Bronchial epithelial cell (primary cell): ENCODE data around the gene AMZ1. TPM values are rescaled to one million over a fixed set of nuclear protein-coding genes. Genes with fewer than 3 reads are reported as not detected.
A peak's percentile ranks its signal among the peaks of the same experiment; 100 is the strongest.

Experiments used
- DNase-seq: peaks from one replicate; pipeline ENCODE4 v3.0.0-alpha.2; 2010; ENCODE audit warnings: low read depth
- FAIRE-seq: peaks from 2 replicates; lab custom pipeline; 2011; peaks lifted over from hg19 to GRCh38; lab: Jason Lieb, UNC
- H3K27me3 ChIP-seq: 2 replicates; pipeline ENCODE4 v1.5.1; 2011; ENCODE audit warnings: low read length; ENCODE audit not compliant: control insufficient read depth, insufficient read depth
- H3K36me3 ChIP-seq: 2 replicates; pipeline ENCODE4 v1.5.1; 2011; ENCODE audit warnings: low read length; ENCODE audit not compliant: control insufficient read depth, insufficient read depth
- H3K4me3 ChIP-seq: 2 replicates; pipeline ENCODE4 v1.5.1; 2011; ENCODE audit warnings: mild to moderate bottlenecking, low read depth, low read length, control low read depth
- total RNA-seq: library from RNA; depleted of rRNA; stranded (reverse); fragments of >200 nt; gene quantifications from 2 replicates; pipeline ENCODE4 v1.2.1, GENCODE V29; 2014
- TF ChIP-seq, protein P1 (sequence below): IDR thresholded peaks from 2 replicates; pipeline ENCODE4 v1.5.1; 2011; ENCODE audit warnings: mild to moderate bottlenecking, moderate library complexity, low read length, control low read depth, inconsistent platforms; ENCODE audit not compliant: insufficient read depth, severe bottlenecking

Gene AMZ1
- total RNA-seq, 1 donor from 2014 or later, result not detected

GRCh38 chr7:2654059-2654458 lies 33.9 kb upstream of the AMZ1 start:
- DNase-seq, result no peak
- H3K36me3 ChIP-seq, result peaks cover 24% of the 10 kb centered on the region
- no peaks in the 10 kb centered on the region for H3K27me3 ChIP-seq
- TF ChIP-seq, protein P1, sequence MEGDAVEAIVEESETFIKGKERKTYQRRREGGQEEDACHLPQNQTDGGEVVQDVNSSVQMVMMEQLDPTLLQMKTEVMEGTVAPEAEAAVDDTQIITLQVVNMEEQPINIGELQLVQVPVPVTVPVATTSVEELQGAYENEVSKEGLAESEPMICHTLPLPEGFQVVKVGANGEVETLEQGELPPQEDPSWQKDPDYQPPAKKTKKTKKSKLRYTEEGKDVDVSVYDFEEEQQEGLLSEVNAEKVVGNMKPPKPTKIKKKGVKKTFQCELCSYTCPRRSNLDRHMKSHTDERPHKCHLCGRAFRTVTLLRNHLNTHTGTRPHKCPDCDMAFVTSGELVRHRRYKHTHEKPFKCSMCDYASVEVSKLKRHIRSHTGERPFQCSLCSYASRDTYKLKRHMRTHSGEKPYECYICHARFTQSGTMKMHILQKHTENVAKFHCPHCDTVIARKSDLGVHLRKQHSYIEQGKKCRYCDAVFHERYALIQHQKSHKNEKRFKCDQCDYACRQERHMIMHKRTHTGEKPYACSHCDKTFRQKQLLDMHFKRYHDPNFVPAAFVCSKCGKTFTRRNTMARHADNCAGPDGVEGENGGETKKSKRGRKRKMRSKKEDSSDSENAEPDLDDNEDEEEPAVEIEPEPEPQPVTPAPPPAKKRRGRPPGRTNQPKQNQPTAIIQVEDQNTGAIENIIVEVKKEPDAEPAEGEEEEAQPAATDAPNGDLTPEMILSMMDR, result no peak
- no peak overlapping the region for H3K4me3 ChIP-seq
- FAIRE-seq, result no peak

- H3K36me3 ChIP-seq, result peaks cover 19% of the 10 kb centered on the region
Measured at GRCh38 chr7:2655870-2656614, 32.0 kb upstream of the AMZ1 start.

DNA sequence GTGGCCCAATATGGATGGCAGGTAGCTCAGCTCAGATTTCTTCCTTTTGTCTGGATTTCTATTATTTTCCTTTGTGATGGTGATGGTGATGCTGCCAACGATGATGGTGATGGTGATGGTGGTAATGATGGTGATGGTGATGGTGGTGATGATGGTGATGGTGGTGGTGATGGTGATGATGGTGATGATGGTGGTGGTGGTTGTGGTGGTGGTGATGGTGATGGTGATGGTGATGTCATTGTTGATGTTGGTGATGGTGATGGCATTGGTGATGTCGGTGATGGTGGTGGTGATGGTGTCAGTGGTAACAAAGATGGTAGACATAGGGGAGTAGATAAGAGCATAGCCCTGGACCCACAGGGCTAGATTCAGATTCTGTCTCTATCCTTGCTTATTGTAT lies 30.8 kb upstream of the AMZ1 start:
- Histone ChIP-seq H3K4me3 (no peak overlapping the region), H3K36me3 (peaks cover 16% of the 10 kb centered on the region), H3K27me3 (no peaks in the 10 kb centered on the region)
- DNase-seq, result no peak
- peak; percentile 94 for FAIRE-seq
- TF ChIP-seq, protein P1, result no peak

More at GRCh38 chr7:2655870-2656614, 32.0 kb upstream of the AMZ1 start:
- Histone ChIP-seq H3K4me3 (no peak overlapping the region), H3K27me3 (no peaks in the 10 kb centered on the region)
- TF ChIP-seq, protein P1, result no peak
- DNase-seq (no peak), FAIRE-seq (no peak)

DNA sequence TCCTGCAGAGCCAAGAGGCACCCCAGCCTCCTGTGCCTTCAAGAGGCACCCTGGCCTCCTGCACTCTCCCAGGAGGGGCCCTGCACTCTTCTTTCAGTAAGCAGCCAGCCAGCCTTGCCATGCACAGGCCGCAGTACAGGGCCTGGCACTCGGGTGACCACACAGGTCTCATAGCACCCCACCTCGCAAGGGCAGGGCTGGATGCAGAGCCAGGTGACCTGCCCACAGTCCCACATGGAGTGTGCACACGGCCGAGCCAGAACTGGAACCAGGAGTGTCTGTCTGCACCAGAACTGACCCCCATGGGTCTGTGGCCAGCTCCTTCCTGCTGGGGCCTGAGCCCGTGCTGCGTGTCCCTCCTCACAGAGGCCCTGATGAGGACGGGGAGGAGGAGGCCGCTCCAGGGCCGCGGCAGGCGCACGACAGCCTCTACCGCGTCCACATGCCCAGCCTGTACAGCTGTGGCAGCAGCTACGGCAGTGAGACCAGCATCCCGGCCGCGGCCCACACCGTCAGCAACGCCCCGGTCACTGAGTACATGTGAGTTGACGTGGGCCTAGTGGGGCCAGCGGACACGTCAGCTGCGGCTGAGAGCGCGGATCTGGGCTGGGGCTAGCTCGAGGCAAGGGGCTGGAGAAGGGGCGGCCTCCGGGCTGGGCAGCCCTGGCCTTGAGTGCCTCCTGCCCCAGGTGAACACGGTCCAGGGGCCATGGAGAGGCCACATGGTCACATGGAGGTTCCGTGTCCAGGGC lies 29.9 kb upstream of the AMZ1 start:
- Histone ChIP-seq H3K36me3 (peaks cover 15% of the 10 kb centered on the region), H3K27me3 (no peaks in the 10 kb centered on the region), H3K4me3 (no peak overlapping the region)
- DNase-seq, result no peak
- TF ChIP-seq, protein P1, result no peak
- no peak for FAIRE-seq

DNA sequence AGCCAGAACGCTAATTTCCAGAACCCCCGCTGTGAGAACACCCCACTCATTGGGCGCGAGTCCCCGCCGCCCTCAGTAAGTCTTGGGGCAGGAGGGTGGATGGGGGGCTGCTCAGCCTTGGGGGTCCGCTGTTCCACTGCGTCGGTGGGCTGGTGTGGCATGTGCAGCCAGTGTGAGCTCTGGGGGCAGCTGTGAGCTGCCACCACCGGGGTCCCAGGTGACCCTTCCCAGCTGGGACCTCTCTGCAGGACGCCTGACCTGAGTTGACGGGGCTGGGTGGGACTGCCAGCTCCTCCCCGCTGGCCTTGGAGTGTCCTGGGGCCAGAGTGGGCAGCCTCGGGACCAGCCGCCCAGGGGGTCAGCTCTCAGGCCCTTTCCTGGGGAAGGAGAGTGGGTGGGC lies 29.1 kb upstream of the AMZ1 start:
- DNase-seq, result no peak
- no peak for FAIRE-seq
- Histone ChIP-seq H3K27me3 (no peaks in the 10 kb centered on the region), H3K36me3 (peaks cover 15% of the 10 kb centered on the region), H3K4me3 (no peak overlapping the region)
- TF ChIP-seq, protein P1, result no peak
